ENCODE measurements around the gene ABHD17A. TPM values are rescaled to one million over a fixed set of nuclear protein-coding genes. Genes with fewer than 3 reads are reported as not detected.

ABHD17A gene
- total RNA-seq, 1 donor from 2014 or later, result 20.2 TPM

DNA sequence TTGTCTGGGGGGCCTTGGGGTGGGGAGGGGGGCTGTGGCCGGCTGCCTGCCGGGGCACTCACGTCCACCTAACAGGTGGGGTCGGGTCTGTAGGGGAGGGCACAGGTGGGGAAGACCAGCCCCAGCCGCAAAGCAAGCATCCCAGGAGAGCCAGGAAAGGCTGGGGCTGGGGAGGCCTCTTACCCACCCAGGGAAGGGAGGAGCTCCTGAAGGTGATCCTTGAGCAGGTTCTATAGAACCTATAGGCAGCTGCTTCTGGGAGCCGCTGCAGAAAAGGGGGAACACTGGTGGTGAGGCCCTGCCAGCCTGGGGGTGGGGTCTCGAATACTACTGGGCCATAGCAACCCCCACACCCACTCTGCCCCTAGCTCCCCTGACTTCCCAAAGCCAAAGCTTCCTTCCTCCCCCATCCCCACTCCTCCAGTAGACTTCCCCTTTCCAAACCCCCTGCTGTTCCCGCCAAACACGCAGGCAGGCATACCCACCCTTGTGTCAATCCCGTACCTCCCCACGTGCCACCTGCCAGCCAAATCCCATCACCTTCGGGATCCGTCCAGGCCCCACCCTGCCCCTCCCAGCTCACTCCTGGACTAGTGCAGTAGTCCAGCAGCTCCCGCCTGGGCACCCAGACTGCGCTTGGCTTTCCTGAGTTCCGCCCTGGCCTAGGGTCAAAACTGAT lies 27.5 kb downstream of the ABHD17A start:
- H3K4me1 Mint-ChIP-seq, result peaks cover 45% of the 10 kb centered on the region
- peaks cover 79% of the 10 kb centered on the region for H3K4me1 ChIP-seq
- H3K27ac Mint-ChIP-seq, result no peak overlapping the region

GRCh38 chr19:1856698-1857603 lies 28.3 kb downstream of the ABHD17A start:
- Histone ChIP-seq H4K20me1 (ENCODE audit: low read depth) (peaks cover 94% of the 10 kb centered on the region), H3K27ac (no peak overlapping the region), H3K4me2 (peak overlapping the region; percentile 74), H2AFZ (replicated peaks) (no peak overlapping the region), H3F3A (ENCODE audit: low read depth) (peaks cover 46% of the 10 kb centered on the region), H3K4me3 (peak overlapping the region; percentile 36), H3K4me1 (peaks cover 79% of the 10 kb centered on the region), H3K27me3 (peaks cover 46% of the 10 kb centered on the region), H3K9me3 (ENCODE audit: low read depth) (no peaks in the 10 kb centered on the region), H3K9ac (no peak overlapping the region), H3K36me3 (no peaks in the 10 kb centered on the region), H3K79me2 (ENCODE audit: low read depth) (peaks cover 74% of the 10 kb centered on the region)
- H3K4me3 Mint-ChIP-seq, result peak overlapping the region; percentile 62
- H3K36me3 Mint-ChIP-seq, result no peaks in the 10 kb centered on the region
- no peak overlapping the region for H3K27ac Mint-ChIP-seq
- no peaks in the 10 kb centered on the region for H3K9me3 Mint-ChIP-seq
- TF ChIP-seq EZH2phosphoT487 (IDR thresholded peaks at IDR 0.05) (no peak), EZH2 (IDR thresholded peaks at IDR 0.05) (no peak), CTCF (IDR thresholded peaks at IDR 0.05) (no peak)
- peak; percentile 44 for DNase-seq (ENCODE audit: low spot score)
- peaks cover 45% of the 10 kb centered on the region for H3K4me1 Mint-ChIP-seq
- H3K27me3 Mint-ChIP-seq (ENCODE audit: insufficient read depth, low read depth), result peaks cover 12% of the 10 kb centered on the region

More for the DNA sequence above, 27.5 kb downstream of the ABHD17A start:
- H3F3A ChIP-seq (ENCODE audit: low read depth), result peaks cover 52% of the 10 kb centered on the region
- TF ChIP-seq EZH2phosphoT487 (IDR thresholded peaks at IDR 0.05) (no peak), CTCF (IDR thresholded peaks at IDR 0.05) (no peak), EZH2 (IDR thresholded peaks at IDR 0.05) (no peak)
- no peaks in the 10 kb centered on the region for H3K36me3 Mint-ChIP-seq
- no peak overlapping the region for H2AFZ ChIP-seq (replicated peaks)
- no peaks in the 10 kb centered on the region for H3K9me3 ChIP-seq (ENCODE audit: low read depth)
- no peaks in the 10 kb centered on the region for H3K36me3 ChIP-seq
- no peaks in the 10 kb centered on the region for H3K9me3 Mint-ChIP-seq
- H3K27me3 ChIP-seq, result peaks cover 53% of the 10 kb centered on the region
- peak overlapping the region; percentile 72 for H3K4me3 Mint-ChIP-seq
- H3K9ac ChIP-seq, result no peak overlapping the region
- peaks cover 96% of the 10 kb centered on the region for H4K20me1 ChIP-seq (ENCODE audit: low read depth)
- no peak for DNase-seq (ENCODE audit: low spot score)
- peak overlapping the region; percentile 74 for H3K4me2 ChIP-seq
- peak overlapping the region; percentile 36 for H3K4me3 ChIP-seq
- no peak overlapping the region for H3K27ac ChIP-seq
- H3K27me3 Mint-ChIP-seq (ENCODE audit: insufficient read depth, low read depth), result peaks cover 14% of the 10 kb centered on the region
- peaks cover 79% of the 10 kb centered on the region for H3K79me2 ChIP-seq (ENCODE audit: low read depth)

DNA sequence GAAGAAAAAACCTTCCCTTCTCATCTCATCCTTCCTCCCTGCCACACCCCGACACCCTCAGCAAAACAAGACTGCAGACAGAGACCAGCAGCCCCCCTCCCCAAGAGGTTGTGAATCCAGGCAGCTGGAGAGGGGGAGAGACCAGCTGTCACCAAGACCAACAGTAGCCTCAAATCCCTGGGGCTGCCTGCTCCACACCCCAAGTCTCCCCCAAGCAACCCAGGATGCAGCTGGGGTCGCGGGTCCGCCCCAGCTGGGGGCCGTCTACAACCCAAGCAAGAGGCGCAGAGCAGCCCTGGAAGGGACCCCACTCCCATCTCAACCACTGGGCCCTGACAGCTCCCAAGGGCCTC lies 29.0 kb downstream of the ABHD17A start:
- Mint-ChIP-seq H3K36me3 (no peaks in the 10 kb centered on the region), H3K27ac (no peak overlapping the region), H3K4me1 (peaks cover 39% of the 10 kb centered on the region), H3K9me3 (no peaks in the 10 kb centered on the region), H3K4me3 (peak overlapping the region; percentile 62), H3K27me3 (ENCODE audit: insufficient read depth, low read depth) (peaks cover 7% of the 10 kb centered on the region)
- TF ChIP-seq EZH2 (IDR thresholded peaks at IDR 0.05) (no peak), CTCF (IDR thresholded peaks at IDR 0.05) (no peak), EZH2phosphoT487 (IDR thresholded peaks at IDR 0.05) (no peak)
- Histone ChIP-seq H4K20me1 (ENCODE audit: low read depth) (peaks cover 88% of the 10 kb centered on the region), H3K27me3 (peaks cover 39% of the 10 kb centered on the region), H3K9me3 (ENCODE audit: low read depth) (no peaks in the 10 kb centered on the region), H3K36me3 (no peaks in the 10 kb centered on the region), H3K4me1 (peaks cover 73% of the 10 kb centered on the region), H3K4me3 (peak overlapping the region; percentile 36), H3K4me2 (peak overlapping the region; percentile 74), H3K27ac (no peak overlapping the region), H2AFZ (replicated peaks) (no peak overlapping the region), H3F3A (ENCODE audit: low read depth) (peaks cover 39% of the 10 kb centered on the region), H3K79me2 (ENCODE audit: low read depth) (peaks cover 68% of the 10 kb centered on the region), H3K9ac (no peak overlapping the region)
- DNase-seq (ENCODE audit: low spot score), result no peak

Data from neural progenitor cell (in vitro differentiated cells).